HG02885 (cell line): ENCODE data around the gene FOSB.

ENCODE experiments used
- ATAC-seq: cut with Tn5 transposase; IDR thresholded peaks from one replicate; pipeline ENCODE4 v1.9.1; 2021; ENCODE audit warnings: mild to moderate bottlenecking; ENCODE audit not compliant: unreplicated experiment, poor library complexity

The FOSB gene

DNA sequence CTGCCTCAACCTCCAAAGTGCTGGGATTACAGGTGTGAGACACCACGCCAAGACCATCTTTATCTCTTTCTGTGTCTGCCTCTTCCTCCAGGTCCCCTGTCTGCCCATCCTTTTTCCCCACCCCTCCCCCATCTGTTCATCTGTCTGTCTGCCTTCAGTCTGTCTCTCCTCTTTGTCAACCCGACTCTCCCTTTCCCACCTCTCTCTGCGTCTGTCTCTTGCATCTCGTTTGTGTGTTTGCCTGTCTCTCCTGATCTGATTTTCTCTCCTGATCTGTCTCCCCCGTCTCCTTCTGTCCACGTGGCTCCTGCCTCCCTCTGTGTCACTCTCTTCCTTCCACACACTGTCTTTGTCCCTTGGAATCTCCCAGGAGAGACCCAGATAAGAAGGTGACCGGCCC lies 49.4 kb downstream of the FOSB start:
- no peak for ATAC-seq

GRCh38 chr19:45517641-45518468 lies 50.1 kb downstream of the FOSB start:
- no peak for ATAC-seq

GRCh38 chr19:45518469-45518826 lies 50.7 kb downstream of the FOSB start:
- no peak for ATAC-seq

DNA sequence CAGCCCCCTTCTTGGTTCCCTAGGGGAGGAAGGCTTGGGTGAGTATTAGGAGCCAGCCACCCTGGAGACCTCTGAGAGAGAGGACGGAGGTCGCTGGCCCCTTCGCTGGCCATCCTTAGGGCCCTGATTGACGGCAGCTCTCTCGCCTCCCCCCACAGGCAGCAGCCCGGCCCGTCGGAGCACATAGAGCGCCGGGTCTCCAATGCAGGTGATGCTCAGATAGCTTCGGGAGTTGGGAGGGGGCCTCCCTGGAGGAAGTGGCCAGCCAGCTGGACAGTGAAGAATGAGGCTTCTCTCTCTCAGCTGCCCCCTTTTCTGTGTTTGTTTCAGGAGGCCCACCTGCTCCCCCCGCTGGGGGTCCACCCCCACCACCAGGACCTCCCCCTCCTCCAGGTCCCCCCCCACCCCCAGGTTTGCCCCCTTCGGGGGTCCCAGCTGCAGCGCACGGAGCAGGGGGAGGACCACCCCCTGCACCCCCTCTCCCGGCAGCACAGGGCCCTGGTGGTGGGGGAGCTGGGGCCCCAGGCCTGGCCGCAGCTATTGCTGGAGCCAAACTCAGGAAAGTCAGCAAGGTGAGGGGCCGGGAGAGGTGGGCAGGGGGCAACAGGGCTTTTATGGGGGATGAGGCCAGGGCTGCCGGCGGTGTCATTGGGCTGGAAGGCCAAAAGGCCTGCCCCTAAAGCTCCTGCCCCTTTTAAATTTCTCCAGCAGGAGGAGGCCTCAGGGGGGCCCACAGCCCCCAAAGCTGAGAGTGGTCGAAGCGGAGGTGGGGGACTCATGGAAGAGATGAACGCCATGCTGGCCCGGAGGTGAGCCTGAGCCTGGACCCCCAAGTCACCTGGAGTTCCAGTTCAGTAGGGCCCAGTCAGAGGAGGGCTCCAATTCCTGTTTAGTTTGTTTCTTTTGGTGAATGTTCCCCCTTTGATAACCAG lies 54.5 kb downstream of the FOSB start:
- no peak for ATAC-seq

GRCh38 chr19:45523642-45524256 lies 56.0 kb downstream of the FOSB start:
- peak; percentile 74 for ATAC-seq

DNA sequence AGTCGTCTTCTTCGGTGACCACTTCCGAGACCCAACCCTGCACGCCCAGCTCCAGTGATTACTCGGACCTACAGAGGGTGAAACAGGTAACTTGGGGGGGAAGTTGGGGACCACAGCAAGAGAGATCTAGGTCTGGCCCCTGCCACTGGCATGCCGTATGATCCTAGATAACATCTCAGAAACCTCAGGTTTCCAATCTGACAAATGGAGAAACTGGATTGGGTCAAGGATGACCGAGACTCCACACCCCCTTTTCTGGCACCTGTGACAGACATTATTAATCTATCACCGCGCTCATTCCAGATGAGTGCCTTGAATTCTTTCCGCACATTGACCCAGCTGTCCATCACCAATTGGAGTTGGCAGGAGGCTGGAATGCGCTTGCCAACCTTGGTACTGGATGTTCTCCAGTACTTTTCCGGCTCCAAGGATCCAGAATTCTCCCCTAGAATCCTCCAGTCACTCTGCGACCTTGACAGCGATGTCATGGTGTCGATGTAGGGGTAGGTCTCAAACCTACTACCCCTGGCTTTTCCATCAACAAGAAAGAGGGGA lies 56.9 kb downstream of the FOSB start:
- no peak for ATAC-seq
